T-cell (primary cell): ENCODE measurements around the gene CDKN2B-AS1. TPM values are rescaled to one million over a fixed set of nuclear protein-coding genes. Genes with fewer than 3 reads are reported as not detected.

Experiments
- ATAC-seq, 4 experiments: fragments of 200-7000 bp in 3 of 4; fragments of 150-1000 bp in 1 of 4; cut with Tn5 transposase; replicated peaks in 1 of 4; 1 replicate in 3 of 4; 2 replicates in 1 of 4; pipeline ENCODE4 v1.10.0; 2021; ENCODE audit warnings: moderate library complexity in 3 of 4, mild to moderate bottlenecking in 2 of 4, moderate number of reproducible peaks in 1 of 4
- CTCF ChIA-PET, 2 donors: fragments of 300-600 bp; sonication (Branson Sonifier 250); formaldehyde crosslinking; loops; one replicate each; lab custom pipeline; 2022; ENCODE audit warnings: antibody characterized with exemption in 2 of 2; lab: Charles Lee
- POLR2A ChIA-PET, 2 donors: fragments of 300-600 bp; sonication (Branson Sonifier 250); formaldehyde crosslinking; loops; one replicate each; lab custom pipeline; 2022; ENCODE audit warnings: antibody characterized with exemption in 2 of 2; lab: Charles Lee
- DNase-seq, 35 experiments: peaks; one replicate each; pipeline versions ENCODE4 v3.0.0 to v3.0.0-alpha.2; 2013 to 2023
- H3K27ac ChIP-seq: one replicate; pipeline ENCODE4 v1.5.1; 2013; ENCODE audit warnings: low read length
- H3K27me3 ChIP-seq, 2 experiments: replicated peaks in 1 of 2; 1 replicate in 1 of 2; 2 replicates in 1 of 2; pipeline versions ENCODE4 v1.6.1 to v1.7.0; 2013; ENCODE audit warnings: low read length in 1 of 2, mixed read lengths in 1 of 2; ENCODE audit not compliant: control insufficient read depth in 2 of 2, insufficient read depth in 2 of 2; ENCODE audit errors: extremely low read depth in 1 of 2
- H3K36me3 ChIP-seq, 2 donors: 1 replicate in 1 of 2; 2 replicates in 1 of 2; pipeline versions ENCODE4 v1.6.1 to v1.7.0; 2013; ENCODE audit warnings: low read length in 1 of 2; ENCODE audit not compliant: control insufficient read depth in 2 of 2, insufficient read depth in 1 of 2; ENCODE audit errors: extremely low read depth in 1 of 2
- H3K4me1 ChIP-seq, 2 experiments: 1 replicate in 1 of 2; 2 replicates in 1 of 2; pipeline versions ENCODE4 v1.6.1 to v1.7.0; 2013; ENCODE audit warnings: low read length in 2 of 2, mixed read lengths in 1 of 2; ENCODE audit not compliant: insufficient read depth in 2 of 2, control insufficient read depth in 1 of 2; ENCODE audit errors: extremely low read depth in 1 of 2
- H3K4me3 ChIP-seq, 2 donors: 1 replicate in 1 of 2; 2 replicates in 1 of 2; pipeline versions ENCODE4 v1.5.1 to v1.7.0; 2013; ENCODE audit warnings: mild to moderate bottlenecking in 2 of 2, low read length in 1 of 2, moderate library complexity in 1 of 2; ENCODE audit not compliant: control insufficient read depth in 1 of 2; ENCODE audit errors: extremely low read depth in 1 of 2
- H3K9me3 ChIP-seq: 2 replicates; pipeline ENCODE4 v1.7.0; 2013
- H3K27ac Mint-ChIP-seq, 2 donors: one replicate each; pipeline ENCODE4 v1.8.0; 2020 to 2021; ENCODE audit warnings: mild to moderate bottlenecking in 2 of 2, mixed read lengths in 2 of 2
- H3K27me3 Mint-ChIP-seq, 2 donors: one replicate each; pipeline ENCODE4 v1.8.0; 2021 to 2022; ENCODE audit warnings: mixed read lengths in 2 of 2
- H3K36me3 Mint-ChIP-seq: one replicate; pipeline ENCODE4 v1.8.0; 2021; ENCODE audit warnings: mixed read lengths
- H3K4me1 Mint-ChIP-seq, 3 donors: one replicate each; pipeline ENCODE4 v1.8.0; 2020 to 2022; ENCODE audit warnings: mixed read lengths in 3 of 3, mild to moderate bottlenecking in 1 of 3
- H3K4me3 Mint-ChIP-seq, 3 donors: one replicate each; pipeline ENCODE4 v1.8.0; 2020 to 2022; ENCODE audit warnings: mild to moderate bottlenecking in 3 of 3, mixed read lengths in 3 of 3, moderate library complexity in 3 of 3
- H3K9me3 Mint-ChIP-seq, 3 donors: one replicate each; pipeline ENCODE4 v1.8.0; 2020 to 2022; ENCODE audit warnings: mixed read lengths in 3 of 3
- WGBS: methylation state at CpG from one replicate; pipeline ENCODE4 v1.1.5; 2013; ENCODE audit warnings: missing lambda C conversion rate; ENCODE audit not compliant: insufficient coverage; 5-methylcytosine and 5-hydroxymethylcytosine counted together
- total RNA-seq, 35 experiments: library from RNA in 6 of 35; stranded (reverse) in 6 of 35; fragments of 120-200 nt in 1 of 35; gene quantifications; one replicate each; pipeline versions ENCODE4 v1.2.1 to v1.2.4 and lab custom pipeline; 2013 to 2026

The CDKN2B-AS1 gene
- total RNA-seq, 5 donors from 2014 or later (not counting 1 experiment from before 2014, with no cell fraction given) = 1.1 to 1.5 (median 1.4) TPM

DNA sequence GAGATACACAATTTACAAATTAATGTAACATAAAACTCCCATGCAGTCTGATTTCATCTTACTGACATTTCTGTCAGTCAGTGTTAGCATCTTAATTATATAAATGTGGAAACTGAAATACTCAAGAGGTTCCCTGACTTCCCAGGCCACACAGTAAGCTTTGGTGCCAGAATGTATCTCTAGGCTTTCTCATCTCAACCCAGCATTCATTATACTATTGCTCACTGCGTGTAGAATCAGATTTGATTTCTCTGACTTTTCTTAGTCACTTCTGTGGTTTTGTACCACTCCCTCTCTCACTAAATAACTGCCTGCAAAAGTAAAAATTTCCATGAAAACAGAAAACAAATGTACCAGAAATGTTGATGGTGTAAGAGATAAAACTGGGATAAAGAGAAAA, 46.2 kb downstream of the CDKN2B-AS1 start:
- H3K4me3 ChIP-seq = no peak overlapping the region
- H3K4me3 Mint-ChIP-seq = no peak overlapping the region
- 17% methylated on average over 1 of the region's 1 CpG for WGBS
- H3K36me3 Mint-ChIP-seq = no peaks in the 10 kb centered on the region
- POLR2A ChIA-PET = no interaction called here
- H3K4me1 ChIP-seq = no peaks in the 10 kb centered on the region
- ATAC-seq (peak in 1 of 4 experiments; percentile 47), DNase-seq (no peak)
- H3K27me3 ChIP-seq = no peaks in the 10 kb centered on the region
- H3K4me1 Mint-ChIP-seq = peaks cover 4 to 32% (median 29%) of the 10 kb centered on the region in 3 donors
- no peaks in the 10 kb centered on the region for H3K36me3 ChIP-seq
- H3K9me3 Mint-ChIP-seq = no peaks in the 10 kb centered on the region
- H3K27ac Mint-ChIP-seq = peak overlapping the region in 1 of 2 donors; percentile 52
- H3K27ac ChIP-seq = no peak overlapping the region
- H3K27me3 Mint-ChIP-seq = peaks cover 0 to 3% of the 10 kb centered on the region in 2 donors
- no peaks in the 10 kb centered on the region for H3K9me3 ChIP-seq
- CTCF ChIA-PET = interaction anchor here in 1 of 2 donors (5.0 kb wide), 1 partner anchor 228 kb away, joined by 56 read pairs; no protein-coding TSS in a partner anchor

DNA sequence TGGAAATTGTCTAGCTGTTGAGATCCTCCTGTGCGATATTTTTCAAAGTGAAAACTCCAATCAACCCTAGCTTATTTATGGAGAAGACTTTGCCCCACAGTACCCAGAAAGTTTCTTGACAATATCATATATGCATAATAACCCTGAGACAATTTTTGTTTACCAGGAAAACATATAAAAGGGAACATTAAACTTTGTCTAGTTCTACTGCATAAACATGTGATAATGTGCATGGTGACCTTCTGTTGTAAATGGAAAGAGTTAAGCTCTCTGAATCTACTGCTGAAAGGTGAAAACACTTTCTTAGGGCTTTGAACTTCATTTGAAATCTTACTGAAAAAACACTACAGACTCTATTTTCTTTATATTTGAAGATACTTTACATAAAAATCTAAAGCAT, 46.8 kb downstream of the CDKN2B-AS1 start:
- Mint-ChIP-seq H3K9me3 (no peaks in the 10 kb centered on the region), H3K4me3 (no peak overlapping the region), H3K4me1 (peaks cover 9 to 37% (median 30%) of the 10 kb centered on the region in 3 donors), H3K27ac (peak overlapping the region in 1 of 2 donors; percentile 52), H3K27me3 (peaks cover 0 to 3% of the 10 kb centered on the region in 2 donors), H3K36me3 (no peaks in the 10 kb centered on the region)
- H3K27ac ChIP-seq = no peak overlapping the region
- DNase-seq (no peak), ATAC-seq (no peak)
- CTCF ChIA-PET = interaction anchor here in 1 of 2 donors (1.1 kb wide), 1 partner anchor 34 kb away, joined by 3 read pairs; no protein-coding TSS in a partner anchor
- peaks cover 0 to 2% of the 10 kb centered on the region in 2 experiments for H3K4me1 ChIP-seq
- no peak overlapping the region for H3K4me3 ChIP-seq
- POLR2A ChIA-PET = no interaction called here
- no peaks in the 10 kb centered on the region for H3K9me3 ChIP-seq
- WGBS = no CpG with 5 or more reads among the region's 1 CpG
- H3K36me3 ChIP-seq = no peaks in the 10 kb centered on the region
- H3K27me3 ChIP-seq = no peaks in the 10 kb centered on the region

DNA sequence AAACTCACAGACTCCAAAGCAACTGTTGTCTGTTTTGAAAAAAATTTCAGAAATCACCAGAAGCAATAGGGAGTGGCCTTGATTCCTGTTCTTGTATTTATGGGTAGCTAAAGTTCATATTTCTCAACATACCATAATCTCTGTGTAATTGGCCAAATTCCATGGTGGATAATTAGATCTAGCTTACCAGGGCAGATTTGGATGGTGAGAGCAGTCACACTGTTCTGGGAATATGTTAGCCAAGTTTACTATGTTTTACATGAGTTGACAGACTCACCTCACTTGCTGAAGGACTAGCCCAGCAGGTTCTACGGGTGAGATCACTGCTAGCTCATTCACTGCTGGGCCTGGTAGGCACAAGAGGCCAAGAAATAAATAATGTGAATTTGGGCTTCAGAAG, 47.2 kb downstream of the CDKN2B-AS1 start:
- Mint-ChIP-seq H3K4me3 (no peak overlapping the region), H3K27me3 (peaks cover 0 to 3% of the 10 kb centered on the region in 2 donors), H3K4me1 (peaks cover 13 to 42% (median 34%) of the 10 kb centered on the region in 3 donors), H3K36me3 (no peaks in the 10 kb centered on the region), H3K27ac (no peak overlapping the region), H3K9me3 (no peaks in the 10 kb centered on the region)
- Histone ChIP-seq H3K4me3 (no peak overlapping the region), H3K36me3 (no peaks in the 10 kb centered on the region), H3K4me1 (peaks cover 0 to 6% of the 10 kb centered on the region in 2 experiments), H3K9me3 (no peaks in the 10 kb centered on the region), H3K27me3 (no peaks in the 10 kb centered on the region), H3K27ac (no peak overlapping the region)
- no CpG with 5 or more reads among the region's 1 CpG for WGBS
- no peak for ATAC-seq
- no peak for DNase-seq
- CTCF ChIA-PET = interaction anchor here in 1 of 2 donors (1.1 kb wide), 1 partner anchor 35 kb away, joined by 3 read pairs; no protein-coding TSS in a partner anchor
- POLR2A ChIA-PET = no interaction called here

DNA sequence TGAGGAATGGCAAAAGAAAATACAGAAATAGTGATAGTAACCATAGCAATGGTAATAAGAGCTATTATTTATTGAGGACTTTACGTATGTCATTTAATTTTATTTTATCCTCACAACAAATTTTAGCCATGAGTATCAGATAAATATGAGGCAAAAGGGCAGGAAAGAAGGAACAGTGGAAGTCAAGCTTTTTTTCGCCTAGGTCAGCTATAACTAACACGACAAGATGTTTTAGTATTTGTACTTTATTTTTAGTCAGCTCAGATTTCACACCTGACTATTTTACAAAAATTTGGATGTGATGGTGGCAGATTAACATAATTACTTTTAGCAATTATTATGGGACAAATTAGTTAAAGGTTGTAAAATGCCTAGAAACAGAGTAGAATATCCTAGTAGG, 49.3 kb downstream of the CDKN2B-AS1 start:
- no peaks in the 10 kb centered on the region for H3K36me3 Mint-ChIP-seq
- peaks cover 0 to 3% of the 10 kb centered on the region in 2 donors for H3K27me3 Mint-ChIP-seq
- H3K27me3 ChIP-seq = no peaks in the 10 kb centered on the region
- no CpG with 5 or more reads among the region's 3 CpGs for WGBS
- no peak overlapping the region for H3K27ac ChIP-seq
- no peaks in the 10 kb centered on the region for H3K9me3 ChIP-seq
- H3K9me3 Mint-ChIP-seq = no peaks in the 10 kb centered on the region
- H3K4me3 Mint-ChIP-seq = no peak overlapping the region
- CTCF ChIA-PET = no interaction called here
- POLR2A ChIA-PET = no interaction called here
- ATAC-seq (no peak), DNase-seq (no peak)
- H3K4me3 ChIP-seq = no peak overlapping the region
- peaks cover 0 to 7% of the 10 kb centered on the region in 2 experiments for H3K4me1 ChIP-seq
- H3K36me3 ChIP-seq = no peaks in the 10 kb centered on the region
- peaks cover 14 to 41% (median 34%) of the 10 kb centered on the region in 3 donors for H3K4me1 Mint-ChIP-seq
- H3K27ac Mint-ChIP-seq = no peak overlapping the region

DNA sequence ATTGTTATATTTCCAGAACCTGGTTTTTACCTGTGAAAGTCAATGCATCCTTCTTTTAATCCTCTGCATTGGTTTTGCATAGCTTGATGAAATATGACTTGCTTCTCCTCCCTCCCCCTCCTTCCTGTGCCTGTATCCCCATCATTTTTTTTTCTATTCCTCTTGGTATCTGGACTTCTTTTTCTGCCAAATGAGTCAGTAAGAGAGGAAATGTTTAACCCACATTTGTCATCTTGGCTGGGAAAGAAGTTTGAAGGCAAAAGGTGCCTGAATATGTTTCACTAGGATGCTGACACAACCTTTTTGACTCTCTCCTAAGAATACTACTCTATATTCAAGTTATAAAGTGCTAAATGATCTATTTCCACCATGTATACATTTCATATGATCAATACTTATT, 50.0 kb downstream of the CDKN2B-AS1 start:
- no peak for ATAC-seq
- Histone ChIP-seq H3K9me3 (no peaks in the 10 kb centered on the region), H3K36me3 (no peaks in the 10 kb centered on the region), H3K27me3 (no peaks in the 10 kb centered on the region), H3K4me1 (peaks cover 0 to 7% of the 10 kb centered on the region in 2 experiments), H3K27ac (no peak overlapping the region), H3K4me3 (no peak overlapping the region)
- Mint-ChIP-seq H3K4me1 (peaks cover 14 to 41% (median 34%) of the 10 kb centered on the region in 3 donors), H3K27ac (no peak overlapping the region), H3K36me3 (no peaks in the 10 kb centered on the region), H3K27me3 (peaks cover 0 to 3% of the 10 kb centered on the region in 2 donors), H3K4me3 (no peak overlapping the region), H3K9me3 (no peaks in the 10 kb centered on the region)
- ChIA-PET POLR2A (interaction anchor here in 1 of 2 donors (0.8 kb wide), 1 partner anchor 597 kb away, joined by 8 read pairs; no protein-coding TSS in a partner anchor), CTCF (no interaction called here)
- no peak for DNase-seq

DNA sequence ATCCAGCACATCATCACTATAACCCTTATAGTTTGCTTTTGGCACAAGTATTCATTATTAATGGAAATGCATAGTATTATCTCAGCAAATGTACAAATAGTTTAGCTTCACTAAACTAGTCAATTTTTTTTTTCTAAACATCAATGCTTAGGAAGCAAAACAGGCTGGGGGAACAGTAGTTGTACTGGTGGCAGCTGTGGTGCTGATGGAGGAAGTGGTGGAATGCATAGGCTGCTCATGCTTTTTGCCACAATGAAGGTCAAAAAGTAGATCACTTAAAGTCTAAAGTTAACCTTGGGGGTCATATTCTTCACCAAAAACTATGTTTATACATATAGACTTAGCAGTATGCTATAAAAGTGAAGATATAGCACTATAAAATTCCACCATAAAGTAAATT, 50.8 kb downstream of the CDKN2B-AS1 start:
- Mint-ChIP-seq H3K4me1 (peaks cover 14 to 41% (median 32%) of the 10 kb centered on the region in 3 donors), H3K9me3 (no peaks in the 10 kb centered on the region), H3K27ac (no peak overlapping the region), H3K4me3 (no peak overlapping the region), H3K27me3 (peaks cover 0 to 3% of the 10 kb centered on the region in 2 donors), H3K36me3 (no peaks in the 10 kb centered on the region)
- Histone ChIP-seq H3K27ac (no peak overlapping the region), H3K36me3 (no peaks in the 10 kb centered on the region), H3K27me3 (no peaks in the 10 kb centered on the region), H3K9me3 (no peaks in the 10 kb centered on the region), H3K4me3 (no peak overlapping the region), H3K4me1 (peaks cover 0 to 9% of the 10 kb centered on the region in 2 experiments)
- ATAC-seq = peak in 2 of 4 experiments; percentile 49 to 64
- DNase-seq = no peak
- ChIA-PET CTCF (interaction anchor here in 1 of 2 donors (1.0 kb wide), 1 partner anchor 234 kb away, joined by 3 read pairs; no protein-coding TSS in a partner anchor), POLR2A (interaction anchor here in 1 of 2 donors (0.6 to 0.8 kb wide), 2 partner anchors 74 to 598 kb away, joined by 3 to 8 read pairs; no protein-coding TSS in a partner anchor)
